ENCODE results near the gene GCHFR. TPM values are rescaled to one million over a fixed set of nuclear protein-coding genes. Genes with fewer than 3 reads are reported as not detected.

The GCHFR gene
- total RNA-seq, 1 experiment from 2014 or later = 5.6 TPM

DNA sequence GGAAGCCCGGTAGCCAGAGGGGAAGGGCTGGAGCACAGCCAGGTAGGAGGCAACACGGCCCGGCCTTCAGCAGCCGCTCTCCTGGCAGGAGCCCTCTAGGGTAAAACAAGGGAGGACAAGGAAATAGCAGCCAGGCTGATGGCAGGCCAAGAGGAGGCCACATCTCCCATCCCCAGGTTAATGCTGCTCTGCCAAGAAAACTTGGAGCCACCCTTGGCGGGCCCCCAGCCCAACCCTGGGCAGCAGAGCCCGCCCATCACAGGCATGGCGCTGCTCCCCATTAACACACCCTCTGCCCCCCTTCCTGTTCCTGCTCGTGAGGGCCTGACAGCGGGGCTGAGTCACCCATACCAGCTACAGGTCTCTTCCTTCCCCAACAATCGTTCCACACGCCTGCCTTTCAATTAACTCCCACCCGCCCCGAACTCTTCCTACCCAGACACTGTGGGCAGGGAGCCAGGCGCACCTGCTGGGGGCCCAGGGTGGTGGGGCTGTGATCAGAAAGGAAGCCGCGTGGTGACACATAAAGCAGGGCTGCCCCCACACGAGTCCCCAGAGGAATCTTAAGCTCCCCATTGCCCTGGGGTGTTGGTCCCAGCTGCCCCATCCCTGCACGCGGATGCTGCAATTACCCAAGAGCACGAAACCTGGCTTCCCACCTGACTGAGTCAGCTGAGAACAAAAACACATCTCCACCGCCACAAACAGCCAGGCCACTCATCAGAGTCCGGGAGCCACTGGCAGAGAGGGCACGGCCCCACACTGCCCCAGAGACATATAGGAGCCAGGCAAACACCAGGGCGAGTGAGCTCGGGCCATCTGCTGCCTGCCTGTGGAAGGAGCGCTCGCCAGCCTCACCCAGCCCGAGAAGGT is 5.6 kb downstream of the GCHFR start, which contains the start of gene C15orf62:
Gene C15orf62, plus strand, starts transcription at position 707 of the 873 bp plus-strand sequence. CDS start 516 bp downstream, outside the sequence.
- Mint-ChIP-seq H3K4me3 (ENCODE audit: low read depth, unreplicated experiment) (peak within 1 kb of the TSS; percentile 59), H3K4me1 (ENCODE audit: low read depth, unreplicated experiment) (peaks cover 22% of the 10 kb centered on the region), H3K27ac (ENCODE audit: unreplicated experiment) (peak within 1 kb of the TSS; percentile 90), H3K9me3 (ENCODE audit: low read depth, unreplicated experiment) (no peaks in the 10 kb centered on the region), H3K27me3 (ENCODE audit: unreplicated experiment) (no peaks in the 10 kb centered on the region), H3K36me3 (ENCODE audit: insufficient read depth, unreplicated experiment) (peaks cover 21% of the 10 kb centered on the region)
- TF ChIP-seq, protein P1, sequence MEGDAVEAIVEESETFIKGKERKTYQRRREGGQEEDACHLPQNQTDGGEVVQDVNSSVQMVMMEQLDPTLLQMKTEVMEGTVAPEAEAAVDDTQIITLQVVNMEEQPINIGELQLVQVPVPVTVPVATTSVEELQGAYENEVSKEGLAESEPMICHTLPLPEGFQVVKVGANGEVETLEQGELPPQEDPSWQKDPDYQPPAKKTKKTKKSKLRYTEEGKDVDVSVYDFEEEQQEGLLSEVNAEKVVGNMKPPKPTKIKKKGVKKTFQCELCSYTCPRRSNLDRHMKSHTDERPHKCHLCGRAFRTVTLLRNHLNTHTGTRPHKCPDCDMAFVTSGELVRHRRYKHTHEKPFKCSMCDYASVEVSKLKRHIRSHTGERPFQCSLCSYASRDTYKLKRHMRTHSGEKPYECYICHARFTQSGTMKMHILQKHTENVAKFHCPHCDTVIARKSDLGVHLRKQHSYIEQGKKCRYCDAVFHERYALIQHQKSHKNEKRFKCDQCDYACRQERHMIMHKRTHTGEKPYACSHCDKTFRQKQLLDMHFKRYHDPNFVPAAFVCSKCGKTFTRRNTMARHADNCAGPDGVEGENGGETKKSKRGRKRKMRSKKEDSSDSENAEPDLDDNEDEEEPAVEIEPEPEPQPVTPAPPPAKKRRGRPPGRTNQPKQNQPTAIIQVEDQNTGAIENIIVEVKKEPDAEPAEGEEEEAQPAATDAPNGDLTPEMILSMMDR (IDR thresholded peaks at IDR 0.05; ENCODE audit: unreplicated experiment) = no peak
- intact Hi-C loops (cut with micrococcal nuclease; ENCODE audit: unreplicated experiment) = loop anchor here (2.0 kb wide), 1 partner anchor 17 kb away; no protein-coding TSS in a partner anchor
- BruUV-seq (replicated peaks) = no TSS peak
- peak; percentile 74 for DNase-seq
- CTCF ChIA-PET = interaction anchor here (0.6 to 2.1 kb wide), 5 partner anchors 13 to 124 kb away, joined by 3 to 8 read pairs (median 4); no protein-coding TSS in a partner anchor

DNA sequence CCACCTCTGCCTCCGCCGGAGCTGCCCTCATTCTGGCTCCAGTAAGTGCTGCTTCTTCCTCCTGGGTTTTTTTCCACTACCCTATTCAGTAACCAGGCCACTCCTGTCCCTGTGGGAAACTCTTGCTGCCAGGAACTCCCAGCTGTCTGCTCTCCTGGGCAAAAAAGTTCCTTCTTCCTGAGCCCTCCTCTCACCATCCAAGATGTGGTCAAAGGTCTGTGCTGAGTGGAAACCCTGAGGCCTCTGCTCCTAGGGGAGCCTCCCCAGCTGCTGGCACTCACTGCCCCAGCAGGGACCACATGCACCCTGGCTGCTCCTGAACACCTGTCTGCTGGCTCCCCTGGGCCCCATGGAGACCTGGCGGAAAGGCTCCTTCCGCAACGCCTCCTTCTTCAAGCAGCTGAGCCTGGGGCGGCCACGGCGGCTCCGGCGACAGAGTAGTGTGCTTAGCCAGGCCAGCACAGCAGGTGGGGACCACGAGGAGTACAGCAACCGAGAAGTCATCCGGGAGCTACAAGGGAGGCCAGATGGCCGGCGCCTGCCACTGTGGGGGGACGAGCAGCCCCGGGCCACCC is 6.4 kb downstream of the GCHFR start:
- TF ChIP-seq, protein P1 (IDR thresholded peaks at IDR 0.05; ENCODE audit: unreplicated experiment) = no peak
- Mint-ChIP-seq H3K4me3 (ENCODE audit: low read depth, unreplicated experiment) (peak overlapping the region; percentile 59), H3K36me3 (ENCODE audit: insufficient read depth, unreplicated experiment) (peaks cover 25% of the 10 kb centered on the region), H3K9me3 (ENCODE audit: low read depth, unreplicated experiment) (no peaks in the 10 kb centered on the region), H3K4me1 (ENCODE audit: low read depth, unreplicated experiment) (peaks cover 22% of the 10 kb centered on the region), H3K27ac (ENCODE audit: unreplicated experiment) (peak overlapping the region; percentile 90), H3K27me3 (ENCODE audit: unreplicated experiment) (no peaks in the 10 kb centered on the region)
- intact Hi-C loops (cut with micrococcal nuclease; ENCODE audit: unreplicated experiment) = no loop called here
- CTCF ChIA-PET = interaction anchor here (0.6 to 2.1 kb wide), 3 partner anchors 12 to 122 kb away, joined by 3 to 8 read pairs (median 8); no protein-coding TSS in a partner anchor
- TSS peak; percentile 26 for BruUV-seq (replicated peaks)
- no peak for DNase-seq

DNA sequence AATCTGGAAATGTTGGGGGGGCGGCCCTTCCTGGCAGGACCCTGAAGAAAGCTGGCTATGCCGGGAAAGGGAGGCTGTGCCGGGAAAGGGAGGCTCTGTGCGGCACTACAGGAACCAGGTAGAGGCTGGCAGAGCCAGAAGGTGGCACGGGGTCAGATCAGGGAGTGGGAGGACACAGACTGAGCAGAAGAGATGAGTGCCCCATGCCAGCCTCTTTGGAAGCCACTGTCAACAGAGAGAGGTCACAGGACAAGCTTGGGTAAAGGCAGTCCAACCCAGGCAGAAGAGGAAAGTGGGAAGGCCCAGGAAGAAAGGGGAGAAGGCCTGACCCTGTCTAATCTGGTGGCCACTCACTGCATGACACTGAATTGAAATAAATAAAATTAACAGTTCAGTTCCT is 7.4 kb downstream of the GCHFR start:
- CTCF ChIA-PET = no interaction called here
- intact Hi-C loops (cut with micrococcal nuclease; ENCODE audit: unreplicated experiment) = no loop called here
- TF ChIP-seq, protein P1 (IDR thresholded peaks at IDR 0.05; ENCODE audit: unreplicated experiment) = no peak
- Mint-ChIP-seq H3K4me3 (ENCODE audit: low read depth, unreplicated experiment) (no peak overlapping the region), H3K27me3 (ENCODE audit: unreplicated experiment) (no peaks in the 10 kb centered on the region), H3K36me3 (ENCODE audit: insufficient read depth, unreplicated experiment) (peaks cover 30% of the 10 kb centered on the region), H3K9me3 (ENCODE audit: low read depth, unreplicated experiment) (no peaks in the 10 kb centered on the region), H3K4me1 (ENCODE audit: low read depth, unreplicated experiment) (peaks cover 22% of the 10 kb centered on the region), H3K27ac (ENCODE audit: unreplicated experiment) (no peak overlapping the region)
- DNase-seq = no peak
- no TSS peak for BruUV-seq (replicated peaks)

DNA sequence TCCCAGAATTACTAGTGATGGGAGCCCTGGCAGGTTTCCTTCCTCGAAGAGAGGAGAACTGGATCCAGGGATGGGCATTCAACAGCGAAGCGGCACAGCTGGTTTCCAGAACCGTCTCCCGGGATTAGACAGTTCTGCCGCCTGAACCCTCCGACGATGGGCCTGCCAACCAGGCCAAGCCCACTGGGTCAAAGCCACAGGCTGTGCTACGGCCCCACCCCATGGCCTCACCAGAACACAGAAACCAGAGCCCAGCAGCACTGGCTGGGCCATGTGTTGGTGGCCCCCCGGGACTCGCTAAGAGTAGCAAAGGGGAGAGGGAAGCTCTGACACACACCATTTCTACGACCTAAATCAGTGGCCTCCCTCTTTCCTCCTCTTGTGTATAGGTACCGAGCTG is 8.1 kb downstream of the GCHFR start:
- no TSS peak for BruUV-seq (replicated peaks)
- Mint-ChIP-seq H3K9me3 (ENCODE audit: low read depth, unreplicated experiment) (no peaks in the 10 kb centered on the region), H3K36me3 (ENCODE audit: insufficient read depth, unreplicated experiment) (peaks cover 38% of the 10 kb centered on the region), H3K27ac (ENCODE audit: unreplicated experiment) (no peak overlapping the region), H3K27me3 (ENCODE audit: unreplicated experiment) (no peaks in the 10 kb centered on the region), H3K4me3 (ENCODE audit: low read depth, unreplicated experiment) (no peak overlapping the region), H3K4me1 (ENCODE audit: low read depth, unreplicated experiment) (peaks cover 30% of the 10 kb centered on the region)
- TF ChIP-seq, protein P1 (IDR thresholded peaks at IDR 0.05; ENCODE audit: unreplicated experiment) = no peak
- CTCF ChIA-PET = no interaction called here
- intact Hi-C loops (cut with micrococcal nuclease; ENCODE audit: unreplicated experiment) = no loop called here
- DNase-seq = no peak
